NCI-H748 (cell line): ENCODE results near the gene MUC5AC.
"Not testable (repeated sequence)": the region's sequence is repeated elsewhere in the genome, so short reads cannot be mapped to it uniquely, and the experiment has no call there.

Experiments
- DNase-seq: peaks from one replicate; lab custom pipeline; 2025; ENCODE audit not compliant: unreplicated experiment; lab: John Stamatoyannopoulos, UW

Gene MUC5AC

DNA sequence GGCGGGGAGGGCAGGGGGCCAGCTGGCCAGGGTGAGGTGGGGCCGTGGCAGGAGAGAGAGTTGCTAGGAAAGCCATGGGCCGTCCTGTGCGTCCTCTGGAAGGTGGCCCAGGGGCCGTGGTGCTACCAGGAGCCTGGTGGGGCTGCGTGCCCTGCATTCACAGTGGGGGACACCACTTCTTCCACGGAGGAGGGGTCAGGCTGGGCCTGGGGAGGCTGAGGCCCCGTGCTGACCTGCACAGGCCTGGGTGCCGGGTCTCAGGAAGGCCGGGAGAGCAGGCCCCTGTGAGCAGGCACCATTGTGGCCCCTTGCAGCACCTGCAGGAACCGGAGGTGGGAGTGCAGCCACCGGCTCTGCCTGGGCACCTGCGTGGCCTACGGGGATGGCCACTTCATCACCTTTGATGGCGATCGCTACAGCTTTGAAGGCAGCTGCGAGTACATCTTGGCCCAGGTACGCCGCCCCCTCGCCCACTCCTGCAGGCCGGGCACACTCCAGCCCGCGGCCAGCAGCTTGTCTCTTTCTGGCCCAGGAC is 77.1 kb downstream of the MUC5AC start:
- no peak for DNase-seq

DNA sequence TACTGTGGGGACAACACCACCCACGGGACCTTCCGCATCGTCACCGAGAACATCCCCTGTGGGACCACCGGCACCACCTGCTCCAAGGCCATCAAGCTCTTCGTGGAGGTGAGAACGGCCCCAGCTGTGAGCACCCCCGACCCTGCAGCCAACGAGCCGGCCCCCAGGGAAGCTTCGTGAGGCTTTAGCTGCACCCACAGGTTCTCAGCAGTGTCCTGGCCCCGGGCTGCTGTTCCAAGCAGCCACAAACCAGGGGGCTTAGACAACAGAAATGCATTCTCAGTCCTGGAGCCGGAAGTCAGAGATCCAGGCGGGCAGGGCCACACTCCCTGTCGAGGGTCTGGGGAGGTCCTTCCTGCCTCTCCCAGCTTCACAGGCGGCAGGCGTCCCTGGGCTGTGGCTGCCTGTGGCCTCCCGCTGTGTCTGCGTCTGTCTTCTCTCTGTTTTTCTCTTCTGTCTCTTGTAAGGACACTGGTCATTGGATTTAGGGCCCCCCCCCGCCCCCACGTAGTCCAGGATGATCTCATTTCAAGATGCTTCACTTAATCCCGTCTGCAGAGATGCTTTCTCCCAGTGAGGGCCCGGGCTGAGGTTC is 77.7 kb downstream of the MUC5AC start:
- no peak for DNase-seq

DNA sequence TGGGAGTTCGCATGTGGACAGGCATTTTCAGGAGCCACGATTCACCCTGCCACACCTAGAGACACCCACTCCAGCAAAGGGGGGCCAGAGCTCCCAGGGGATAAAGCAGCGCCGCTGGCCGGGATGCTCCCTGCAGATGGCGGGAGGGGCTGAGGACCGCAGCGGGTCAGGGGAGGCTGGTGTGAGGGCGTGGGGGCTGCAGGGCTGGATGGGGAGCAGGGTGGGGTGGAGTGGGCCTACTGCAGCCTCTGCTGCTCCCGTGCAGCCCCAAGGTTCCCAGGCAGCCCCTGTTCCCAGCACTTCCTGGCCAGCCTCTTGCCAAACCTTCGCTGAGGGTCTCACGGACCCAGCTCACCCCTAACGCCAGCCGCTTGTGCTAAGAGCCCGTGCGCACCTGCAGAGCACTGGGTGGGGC is 78.2 kb downstream of the MUC5AC start:
- no peak for DNase-seq

DNA sequence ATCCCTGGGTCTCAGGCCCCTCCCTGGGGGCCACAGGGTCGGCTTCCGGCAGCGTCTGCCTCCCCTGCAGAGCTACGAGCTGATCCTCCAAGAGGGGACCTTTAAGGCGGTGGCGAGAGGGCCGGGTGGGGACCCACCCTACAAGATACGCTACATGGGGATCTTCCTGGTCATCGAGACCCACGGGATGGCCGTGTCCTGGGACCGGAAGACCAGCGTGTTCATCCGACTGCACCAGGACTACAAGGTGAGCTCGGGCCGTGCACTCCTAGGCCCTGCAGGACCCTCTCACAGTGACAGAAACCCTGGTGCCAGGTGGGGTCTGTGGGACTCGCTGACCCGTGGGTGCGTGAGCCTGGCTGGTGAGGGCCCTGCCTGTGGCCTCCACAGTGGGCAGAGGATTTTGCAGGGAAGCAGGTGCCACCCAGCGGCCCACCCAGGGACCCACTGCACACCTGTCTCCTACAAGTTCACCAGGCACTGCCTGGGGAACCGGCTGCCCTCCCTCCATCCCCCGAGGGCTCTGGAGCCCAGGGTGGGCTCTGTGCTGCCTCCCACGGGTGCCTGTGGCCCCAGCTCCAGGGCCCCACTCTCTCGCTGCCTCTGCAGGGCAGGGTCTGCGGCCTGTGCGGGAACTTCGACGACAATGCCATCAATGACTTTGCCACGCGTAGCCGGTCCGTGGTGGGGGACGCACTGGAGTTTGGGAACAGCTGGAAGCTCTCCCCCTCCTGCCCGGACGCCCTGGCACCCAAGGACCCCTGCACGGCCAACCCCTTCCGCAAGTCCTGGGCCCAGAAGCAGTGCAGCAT is 78.8 kb downstream of the MUC5AC start:
- DNase-seq: no peak

DNA sequence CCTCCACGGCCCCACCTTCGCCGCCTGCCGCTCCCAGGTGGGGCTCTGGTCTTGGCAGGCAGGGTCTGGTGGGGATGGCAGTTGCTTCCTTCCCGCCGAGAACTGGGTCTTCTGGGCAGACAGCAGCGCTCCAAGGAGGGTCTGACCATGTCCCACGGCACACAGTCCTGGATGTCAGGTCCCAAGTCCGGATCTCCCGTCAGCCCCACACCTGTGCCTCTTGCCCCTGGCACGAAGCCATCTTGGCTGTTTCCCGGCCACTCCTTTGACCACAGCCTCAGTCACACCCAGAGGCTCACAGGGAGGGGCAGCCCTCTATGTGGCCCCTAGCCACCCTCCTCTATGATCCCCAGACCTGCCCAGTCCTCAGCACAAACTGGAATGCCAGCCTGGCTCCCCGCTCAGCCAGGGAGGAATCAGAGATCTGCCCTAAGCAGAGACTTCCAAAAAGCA is 79.4 kb downstream of the MUC5AC start:
- no peak for DNase-seq

DNA sequence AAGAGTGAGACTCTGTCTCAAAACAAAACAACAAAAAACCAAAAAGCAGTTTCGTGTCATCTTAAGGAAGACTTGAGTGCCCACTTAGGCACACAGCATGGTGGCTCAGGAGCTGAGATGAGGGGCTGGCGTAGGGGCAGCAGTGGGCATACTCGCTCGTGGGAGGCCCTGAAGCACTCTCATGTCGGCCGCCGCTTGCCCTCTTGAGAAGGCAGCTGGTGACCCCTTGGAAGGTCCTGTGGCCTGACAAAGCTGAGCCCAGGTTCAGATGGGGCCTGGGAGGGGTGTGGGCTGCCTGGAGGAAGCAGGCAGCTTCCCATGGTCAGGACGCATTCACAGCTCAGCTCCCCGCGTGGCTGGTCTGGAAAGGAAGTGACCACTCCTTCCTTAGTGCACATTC is 80.1 kb downstream of the MUC5AC start:
- no peak for DNase-seq

DNA sequence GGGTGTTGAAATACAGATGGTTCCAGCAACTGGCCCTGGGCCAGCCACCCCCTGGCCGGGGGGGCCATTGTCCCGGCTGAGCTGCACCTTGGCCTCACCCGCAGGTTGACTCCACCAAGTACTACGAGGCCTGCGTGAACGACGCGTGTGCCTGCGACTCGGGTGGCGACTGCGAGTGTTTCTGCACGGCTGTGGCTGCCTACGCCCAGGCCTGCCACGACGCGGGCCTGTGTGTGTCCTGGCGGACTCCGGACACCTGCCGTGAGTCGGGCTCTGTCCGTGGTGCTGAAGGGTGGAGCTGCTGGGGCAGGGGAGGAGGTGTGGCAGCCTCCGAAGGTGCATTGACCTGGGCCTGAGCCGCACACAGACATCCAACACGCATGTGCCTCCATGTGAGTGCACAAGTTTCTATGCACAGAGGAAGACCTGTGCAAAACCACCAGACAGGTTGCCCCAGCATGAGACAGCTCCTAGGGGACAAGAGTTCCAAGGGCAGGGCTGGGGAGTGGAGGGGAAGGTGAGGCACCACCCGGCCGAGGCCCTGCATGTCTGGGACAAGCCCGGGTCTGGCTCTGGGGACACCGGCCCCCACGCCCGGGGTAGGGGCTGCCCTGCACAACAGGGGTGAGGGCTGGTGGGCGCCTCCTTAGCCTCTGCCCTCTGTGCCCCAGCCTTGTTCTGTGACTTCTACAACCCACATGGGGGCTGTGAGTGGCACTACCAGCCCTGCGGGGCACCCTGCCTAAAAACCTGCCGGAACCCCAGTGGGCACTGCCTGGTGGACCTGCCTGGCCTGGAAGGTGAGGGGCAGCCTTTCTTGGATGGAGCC is 81.2 kb downstream of the MUC5AC start:
- DNase-seq: no peak

DNA sequence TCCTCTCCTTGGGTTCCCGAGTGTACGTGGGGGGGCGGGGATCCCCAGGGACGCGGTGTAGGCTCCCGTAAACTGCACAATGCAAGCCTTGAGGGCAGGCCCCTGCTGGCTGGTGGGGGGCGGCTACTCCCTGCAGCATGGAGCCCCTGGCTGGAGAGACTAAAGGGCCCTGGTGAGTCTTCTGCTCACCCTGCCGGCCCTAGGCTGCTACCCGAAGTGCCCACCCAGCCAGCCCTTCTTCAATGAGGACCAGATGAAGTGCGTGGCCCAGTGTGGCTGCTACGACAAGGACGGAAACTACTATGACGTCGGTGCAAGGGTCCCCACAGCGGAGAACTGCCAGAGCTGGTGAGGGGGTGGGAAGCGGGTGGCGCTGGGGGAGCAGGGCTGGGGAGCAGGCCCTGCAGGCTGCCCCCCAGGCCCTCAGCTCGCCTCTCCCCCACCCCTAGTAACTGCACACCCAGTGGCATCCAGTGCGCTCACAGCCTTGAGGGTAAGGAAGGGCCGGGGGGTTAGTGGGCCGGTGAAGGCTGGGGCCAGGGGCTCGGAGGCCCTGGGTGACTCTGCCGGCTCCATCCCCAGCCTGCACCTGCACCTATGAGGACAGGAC is 81.9 kb downstream of the MUC5AC start:
- no peak for DNase-seq

DNA sequence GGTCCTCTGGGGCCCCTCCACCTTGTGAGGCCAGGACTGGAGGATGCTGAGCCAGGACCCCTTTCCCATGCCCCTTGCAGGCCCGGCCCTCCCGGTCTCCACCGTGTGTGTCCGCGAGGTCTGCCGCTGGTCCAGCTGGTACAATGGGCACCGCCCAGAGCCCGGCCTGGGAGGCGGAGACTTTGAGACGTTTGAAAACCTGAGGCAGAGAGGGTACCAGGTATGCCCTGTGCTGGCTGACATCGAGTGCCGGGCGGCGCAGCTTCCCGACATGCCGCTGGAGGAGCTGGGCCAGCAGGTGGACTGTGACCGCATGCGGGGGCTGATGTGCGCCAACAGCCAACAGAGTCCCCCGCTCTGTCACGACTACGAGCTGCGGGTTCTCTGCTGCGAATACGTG is 83.0 kb downstream of the MUC5AC start:
- DNase-seq: no peak

DNA sequence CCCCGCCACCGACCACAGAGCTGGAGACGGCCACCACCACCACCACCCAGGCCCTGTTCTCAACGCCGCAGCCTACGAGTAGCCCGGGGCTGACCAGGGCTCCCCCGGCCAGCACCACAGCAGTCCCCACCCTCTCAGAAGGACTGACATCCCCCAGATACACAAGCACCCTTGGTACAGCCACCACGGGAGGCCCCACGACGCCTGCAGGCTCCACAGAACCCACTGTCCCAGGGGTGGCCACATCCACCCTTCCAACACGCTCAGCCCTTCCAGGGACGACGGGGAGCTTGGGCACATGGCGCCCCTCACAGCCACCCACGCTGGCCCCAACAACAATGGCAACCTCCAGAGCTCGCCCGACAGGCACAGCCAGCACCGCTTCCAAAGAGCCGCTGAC is 84.0 kb downstream of the MUC5AC start:
- DNase-seq: no peak

DNA sequence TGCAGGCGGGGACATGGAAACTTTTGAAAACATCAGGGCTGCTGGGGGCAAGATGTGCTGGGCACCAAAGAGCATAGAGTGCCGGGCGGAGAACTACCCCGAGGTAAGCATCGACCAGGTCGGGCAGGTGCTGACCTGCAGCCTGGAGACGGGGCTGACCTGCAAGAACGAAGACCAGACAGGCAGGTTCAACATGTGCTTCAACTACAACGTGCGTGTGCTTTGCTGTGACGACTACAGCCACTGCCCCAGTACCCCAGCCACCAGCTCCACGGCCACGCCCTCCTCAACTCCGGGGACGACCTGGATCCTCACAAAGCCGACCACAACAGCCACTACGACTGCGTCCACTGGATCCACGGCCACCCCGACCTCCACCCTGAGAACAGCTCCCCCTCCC is 84.5 kb downstream of the MUC5AC start:
- no peak for DNase-seq

DNA sequence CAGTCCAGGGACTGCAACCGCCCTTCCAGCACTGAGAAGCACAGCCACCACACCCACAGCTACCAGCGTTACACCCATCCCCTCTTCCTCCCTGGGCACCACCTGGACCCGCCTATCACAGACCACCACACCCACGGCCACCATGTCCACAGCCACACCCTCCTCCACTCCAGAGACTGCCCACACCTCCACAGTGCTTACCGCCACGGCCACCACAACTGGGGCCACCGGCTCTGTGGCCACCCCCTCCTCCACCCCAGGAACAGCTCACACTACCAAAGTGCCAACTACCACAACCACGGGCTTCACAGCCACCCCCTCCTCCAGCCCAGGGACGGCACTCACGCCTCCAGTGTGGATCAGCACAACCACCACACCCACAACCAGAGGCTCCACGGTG is 85.0 kb downstream of the MUC5AC start:
- not testable (repeated sequence) for DNase-seq

DNA sequence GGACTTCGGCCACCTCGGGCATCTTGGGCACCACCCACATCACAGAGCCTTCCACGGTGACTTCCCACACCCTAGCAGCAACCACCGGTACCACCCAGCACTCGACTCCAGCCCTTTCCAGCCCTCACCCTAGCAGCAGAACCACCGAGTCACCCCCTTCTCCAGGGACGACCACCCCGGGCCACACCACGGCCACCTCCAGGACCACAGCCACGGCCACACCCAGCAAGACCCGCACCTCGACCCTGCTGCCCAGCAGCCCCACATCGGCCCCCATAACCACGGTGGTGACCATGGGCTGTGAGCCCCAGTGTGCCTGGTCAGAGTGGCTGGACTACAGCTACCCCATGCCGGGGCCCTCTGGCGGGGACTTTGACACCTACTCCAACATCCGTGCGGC is 85.8 kb downstream of the MUC5AC start:
- not testable (repeated sequence) for DNase-seq

DNA sequence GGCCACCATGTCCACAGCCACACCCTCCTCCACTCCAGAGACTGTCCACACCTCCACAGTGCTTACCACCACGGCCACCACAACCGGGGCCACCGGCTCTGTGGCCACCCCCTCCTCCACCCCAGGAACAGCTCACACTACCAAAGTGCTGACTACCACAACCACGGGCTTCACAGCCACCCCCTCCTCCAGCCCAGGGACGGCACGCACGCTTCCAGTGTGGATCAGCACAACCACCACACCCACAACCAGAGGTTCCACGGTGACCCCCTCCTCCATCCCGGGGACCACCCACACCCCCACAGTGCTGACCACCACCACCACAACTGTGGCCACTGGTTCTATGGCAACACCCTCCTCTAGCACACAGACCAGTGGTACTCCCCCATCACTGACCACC is 86.8 kb downstream of the MUC5AC start:
- not testable (repeated sequence) for DNase-seq

DNA sequence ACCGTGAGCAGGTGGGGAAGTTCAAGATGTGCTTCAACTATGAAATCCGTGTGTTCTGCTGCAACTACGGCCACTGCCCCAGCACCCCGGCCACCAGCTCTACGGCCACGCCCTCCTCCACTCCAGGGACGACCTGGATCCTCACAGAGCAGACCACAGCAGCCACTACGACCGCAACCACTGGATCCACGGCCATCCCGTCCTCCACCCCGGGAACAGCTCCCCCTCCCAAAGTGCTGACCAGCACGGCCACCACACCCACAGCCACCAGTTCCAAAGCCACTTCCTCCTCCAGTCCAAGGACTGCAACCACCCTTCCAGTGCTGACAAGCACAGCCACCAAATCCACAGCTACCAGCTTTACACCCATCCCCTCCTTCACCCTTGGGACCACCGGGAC is 88.0 kb downstream of the MUC5AC start:
- not testable (repeated sequence) for DNase-seq

DNA sequence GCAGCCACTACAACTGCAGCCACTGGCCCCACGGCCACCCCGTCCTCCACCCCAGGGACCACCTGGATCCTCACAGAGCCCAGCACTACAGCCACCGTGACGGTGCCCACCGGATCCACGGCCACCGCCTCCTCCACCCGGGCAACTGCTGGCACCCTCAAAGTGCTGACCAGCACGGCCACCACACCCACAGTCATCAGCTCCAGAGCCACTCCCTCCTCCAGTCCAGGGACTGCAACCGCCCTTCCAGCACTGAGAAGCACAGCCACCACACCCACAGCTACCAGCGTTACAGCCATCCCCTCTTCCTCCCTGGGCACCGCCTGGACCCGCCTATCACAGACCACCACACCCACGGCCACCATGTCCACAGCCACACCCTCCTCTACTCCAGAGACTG is 88.5 kb downstream of the MUC5AC start:
- not testable (repeated sequence) for DNase-seq

DNA sequence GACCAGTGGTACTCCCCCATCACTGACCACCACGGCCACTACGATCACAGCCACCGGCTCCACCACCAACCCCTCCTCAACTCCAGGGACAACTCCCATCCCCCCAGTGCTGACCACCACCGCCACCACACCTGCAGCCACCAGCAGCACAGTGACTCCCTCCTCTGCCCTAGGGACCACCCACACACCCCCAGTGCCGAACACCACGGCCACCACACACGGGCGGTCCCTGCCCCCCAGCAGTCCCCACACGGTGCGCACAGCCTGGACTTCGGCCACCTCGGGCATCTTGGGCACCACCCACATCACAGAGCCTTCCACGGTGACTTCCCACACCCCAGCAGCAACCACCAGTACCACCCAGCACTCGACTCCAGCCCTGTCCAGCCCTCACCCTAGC is 89.3 kb downstream of the MUC5AC start:
- not testable (repeated sequence) for DNase-seq

DNA sequence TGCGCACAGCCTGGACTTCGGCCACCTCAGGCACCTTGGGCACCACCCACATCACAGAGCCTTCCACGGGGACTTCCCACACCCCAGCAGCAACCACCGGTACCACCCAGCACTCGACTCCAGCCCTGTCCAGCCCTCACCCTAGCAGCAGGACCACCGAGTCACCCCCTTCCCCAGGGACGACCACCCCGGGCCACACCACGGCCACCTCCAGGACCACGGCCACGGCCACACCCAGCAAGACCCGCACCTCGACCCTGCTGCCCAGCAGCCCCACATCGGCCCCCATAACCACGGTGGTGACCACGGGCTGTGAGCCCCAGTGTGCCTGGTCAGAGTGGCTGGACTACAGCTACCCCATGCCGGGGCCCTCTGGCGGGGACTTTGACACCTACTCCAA is 91.2 kb downstream of the MUC5AC start:
- DNase-seq: not testable (repeated sequence)

DNA sequence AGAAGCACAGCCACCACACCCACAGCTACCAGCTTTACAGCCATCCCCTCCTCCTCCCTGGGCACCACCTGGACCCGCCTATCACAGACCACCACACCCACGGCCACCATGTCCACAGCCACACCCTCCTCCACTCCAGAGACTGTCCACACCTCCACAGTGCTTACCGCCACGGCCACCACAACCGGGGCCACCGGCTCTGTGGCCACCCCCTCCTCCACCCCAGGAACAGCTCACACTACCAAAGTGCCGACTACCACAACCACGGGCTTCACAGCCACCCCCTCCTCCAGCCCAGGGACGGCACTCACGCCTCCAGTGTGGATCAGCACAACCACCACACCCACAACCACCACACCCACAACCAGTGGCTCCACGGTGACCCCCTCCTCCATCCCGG is 92.7 kb downstream of the MUC5AC start:
- DNase-seq: not testable (repeated sequence)
